ENCODE measurements around the gene ABCA4.

- TF ChIP-seq CTCF (conservative IDR thresholded peaks at IDR 0.05; ENCODE audit: low read depth, low read length) (no peak), EZH2 (IDR thresholded peaks at IDR 0.05; ENCODE audit: low read length, unreplicated experiment) (no peak), EZH2phosphoT487 (IDR thresholded peaks at IDR 0.05; ENCODE audit: borderline replicate concordance, low read length) (no peak)
These were observed 21.6 kb downstream of the ABCA4 start for GRCh38 chr1:94099303-94099702.
